H7 (cell line): ENCODE measurements around the gene NCAN. TPM values are rescaled to one million over a fixed set of nuclear protein-coding genes. Genes with fewer than 3 reads are reported as not detected.

Experiments used
- DNase-seq: peaks from one replicate; pipeline ENCODE4 v3.0.0; 2012
- H3K27me3 ChIP-seq: 2 replicates; pipeline ENCODE4 v1.6.0; 2011; ENCODE audit warnings: mild to moderate bottlenecking, low read length; ENCODE audit not compliant: control insufficient read depth, insufficient read depth
- H3K36me3 ChIP-seq: replicated peaks from 2 replicates; pipeline ENCODE4 v1.5.1; 2011; ENCODE audit warnings: low read length; ENCODE audit not compliant: control insufficient read depth, insufficient read depth
- H3K4me3 ChIP-seq: 2 replicates; pipeline ENCODE4 v1.5.1; 2011; ENCODE audit warnings: low read depth, mild to moderate bottlenecking, control low read depth, low read length, moderate library complexity; ENCODE audit not compliant: insufficient read depth
- total RNA-seq: library from RNA; depleted of rRNA; stranded (reverse); fragments of >200 nt; shearing (Covaris generic); gene quantifications from 2 replicates; pipeline ENCODE4 v1.2.3, GENCODE V29; 2014

The NCAN gene
- total RNA-seq, 1 experiment from 2014 or later, result 1.7 TPM

DNA sequence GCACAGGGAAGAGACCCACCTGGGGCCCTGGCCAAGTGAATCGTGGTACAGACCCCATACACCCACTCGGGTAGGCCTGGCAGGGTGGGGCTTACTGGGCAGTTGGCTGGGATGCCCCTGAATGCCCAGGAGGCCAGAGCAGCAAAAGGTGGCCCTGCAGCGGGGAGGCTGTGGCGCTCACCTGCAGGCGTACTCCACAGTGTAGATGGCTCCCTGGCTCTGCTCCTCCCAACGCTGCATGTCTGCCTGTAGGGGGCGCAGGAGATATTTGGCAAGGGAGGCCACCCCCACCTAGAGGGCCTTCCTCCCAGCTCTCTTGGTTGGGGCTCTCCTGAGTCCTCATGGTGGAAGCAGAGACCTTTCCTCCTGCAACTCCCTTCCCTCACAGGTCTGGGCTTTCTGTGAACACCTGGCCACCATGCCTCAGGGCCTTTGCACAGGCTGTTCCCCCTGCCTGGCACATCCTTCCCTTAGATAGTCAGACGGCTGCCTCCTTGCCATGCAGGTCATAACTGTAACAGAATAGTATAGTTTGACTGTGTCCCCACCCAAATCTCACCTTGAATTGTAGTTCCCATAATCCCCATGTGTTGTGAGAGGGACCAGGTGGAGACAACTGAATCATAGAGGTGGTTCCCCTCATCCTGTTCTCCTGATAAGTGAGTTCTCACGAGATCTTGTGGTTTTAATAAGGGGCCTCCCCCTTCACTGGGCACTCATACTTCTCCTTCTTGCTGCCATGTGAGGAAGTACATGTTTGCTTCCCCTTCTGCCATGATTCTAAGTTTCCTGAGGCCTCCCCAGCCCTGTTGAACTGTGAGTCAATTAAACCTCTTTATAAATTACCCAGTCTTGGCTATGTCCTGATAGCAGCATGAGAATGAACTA lies 25.7 kb upstream of the NCAN start:
- DNase-seq, result peak; percentile 95
- H3K4me3 ChIP-seq, result no peak overlapping the region
- no peaks in the 10 kb centered on the region for H3K27me3 ChIP-seq
- peaks cover 2% of the 10 kb centered on the region for H3K36me3 ChIP-seq

DNA sequence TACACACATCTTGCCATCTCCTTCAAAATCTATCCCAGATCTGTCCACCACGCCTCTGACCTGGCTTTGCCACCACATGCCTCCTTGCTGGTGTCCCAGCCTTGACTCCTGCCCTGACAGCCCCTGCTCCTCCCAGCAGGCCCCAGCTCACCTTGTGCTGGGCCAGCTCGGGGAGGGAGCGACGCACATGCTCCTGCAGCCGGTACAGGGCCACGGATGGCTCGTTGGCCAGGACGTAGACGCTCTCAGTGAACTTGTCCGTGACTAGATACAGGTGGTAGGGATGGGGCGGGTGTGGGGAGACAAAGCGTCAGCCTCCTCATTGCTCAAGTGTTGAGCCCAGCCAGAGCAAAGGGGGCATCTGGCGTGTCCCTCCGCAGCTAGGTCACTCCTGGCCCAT lies 25.0 kb upstream of the NCAN start:
- no peak for DNase-seq
- Histone ChIP-seq H3K36me3 (peaks cover 2% of the 10 kb centered on the region), H3K27me3 (no peaks in the 10 kb centered on the region), H3K4me3 (no peak overlapping the region)

DNA sequence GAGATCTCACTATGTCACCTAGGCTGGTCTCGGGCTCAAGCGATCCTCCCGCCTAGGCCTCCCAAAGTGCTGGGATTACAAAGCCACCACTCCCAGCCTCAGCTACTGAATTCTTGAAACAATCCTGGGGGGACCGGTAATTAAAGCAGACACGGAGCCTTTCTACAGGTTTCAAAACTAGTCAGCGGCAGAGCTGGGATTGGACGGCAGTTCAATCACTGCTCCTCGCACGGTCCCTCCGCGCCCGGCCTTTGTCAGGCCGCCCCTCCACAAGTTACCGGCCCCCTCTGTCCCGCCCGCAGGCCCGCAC lies 20.0 kb upstream of the NCAN start:
- DNase-seq, result no peak
- Histone ChIP-seq H3K36me3 (no peaks in the 10 kb centered on the region; the same call in 1 of the 2 replicates), H3K4me3 (peak overlapping the region; percentile 77), H3K27me3 (no peaks in the 10 kb centered on the region)

DNA sequence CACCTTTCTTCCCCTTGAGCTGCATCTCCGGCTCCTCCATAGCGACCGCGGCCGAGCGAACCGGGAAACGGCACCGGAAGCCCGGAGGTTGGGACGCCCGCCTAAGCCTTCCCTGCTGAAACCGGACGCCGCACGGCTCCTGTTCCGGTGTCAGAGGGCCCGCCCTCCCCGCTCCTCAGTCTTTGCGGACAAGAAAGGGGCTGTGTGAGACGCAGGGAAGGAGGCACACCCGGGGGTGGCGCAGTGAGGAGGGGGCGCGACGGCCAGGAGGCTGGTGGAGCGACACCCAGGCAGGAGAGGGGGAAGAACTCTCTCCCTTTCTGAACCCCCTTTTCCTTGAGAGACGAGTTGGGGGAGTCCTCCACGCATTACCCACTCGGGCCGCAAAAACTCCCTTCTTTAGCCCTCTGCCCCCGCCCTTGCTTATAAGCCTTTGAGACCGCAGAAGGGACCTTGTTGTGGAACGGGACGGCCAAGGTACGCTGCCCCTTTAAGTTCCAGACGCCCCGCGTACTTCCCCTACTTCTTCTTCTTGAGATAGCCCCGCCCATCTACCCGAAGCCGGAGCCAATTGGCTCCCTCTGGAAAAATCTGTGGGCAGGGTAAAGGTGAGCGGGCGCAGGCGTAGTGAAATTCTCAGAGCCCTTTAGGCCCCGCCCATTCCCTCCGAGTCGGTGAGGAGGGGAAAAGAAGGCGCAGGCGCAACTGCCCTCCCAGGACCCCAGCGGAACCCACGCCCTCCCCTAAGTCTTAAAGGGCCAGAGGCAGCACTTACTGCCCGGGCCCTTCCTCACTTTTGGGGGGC lies 19.5 kb upstream of the NCAN start, which contains the start of the genes BORCS8 and RFXANK:
Gene BORCS8, minus strand, starts transcription at position 75 of the 805 bp plus-strand sequence. Its CDS starts 35 bp downstream, at position 40.
Gene RFXANK, plus strand, starts transcription at position 181 of the 805 bp plus-strand sequence. CDS start 1,689 bp downstream, outside the sequence.
- Histone ChIP-seq H3K36me3 (peaks cover 3% of the 10 kb centered on the region), H3K27me3 (no peaks in the 10 kb centered on the region), H3K4me3 (peak within 1 kb of the TSS; percentile 83)
- peak; percentile 99 for DNase-seq

DNA sequence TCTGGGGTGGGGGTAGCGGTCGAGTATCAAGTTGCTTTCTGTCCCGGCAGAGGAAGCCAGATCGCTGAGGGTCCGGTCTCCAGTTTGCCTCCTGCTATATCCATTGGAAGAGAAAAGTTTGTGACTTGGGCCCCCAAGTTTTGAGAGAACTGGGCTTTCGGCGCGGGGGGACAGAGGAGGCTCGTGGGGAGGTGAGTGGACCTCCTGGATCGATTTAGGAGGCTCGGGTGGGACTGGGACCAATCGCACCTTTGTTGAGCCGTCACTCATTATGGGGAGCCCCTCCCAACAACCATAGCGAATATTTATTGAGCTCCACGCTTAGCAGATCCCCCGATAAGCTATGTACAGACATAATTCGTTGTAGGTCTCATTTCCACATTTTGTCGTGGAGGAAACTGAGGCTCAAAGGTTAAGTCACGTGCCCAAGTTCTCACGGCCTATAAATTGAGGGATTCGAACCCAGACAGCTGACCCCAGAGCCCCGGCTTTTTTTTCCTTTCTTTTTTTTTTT lies 18.8 kb upstream of the NCAN start:
- DNase-seq, result no peak
- H3K27me3 ChIP-seq, result no peaks in the 10 kb centered on the region
- H3K4me3 ChIP-seq, result peak overlapping the region; percentile 83
- H3K36me3 ChIP-seq, result peaks cover 3% of the 10 kb centered on the region

DNA sequence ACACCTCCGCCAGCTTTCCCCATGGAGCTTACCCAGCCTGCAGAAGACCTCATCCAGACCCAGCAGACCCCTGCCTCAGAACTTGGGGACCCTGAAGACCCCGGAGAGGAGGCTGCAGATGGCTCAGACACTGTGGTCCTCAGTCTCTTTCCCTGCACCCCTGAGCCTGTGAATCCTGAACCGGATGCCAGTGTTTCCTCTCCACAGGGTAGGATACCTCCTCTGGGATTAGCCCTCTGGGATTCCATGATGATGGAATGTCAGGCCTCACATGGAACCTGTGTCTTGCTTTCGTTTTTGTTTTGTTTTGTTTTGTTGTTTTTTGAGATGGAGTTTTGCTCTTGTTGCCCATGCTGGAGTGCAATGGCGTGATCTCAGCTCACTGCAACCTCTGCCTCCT lies 17.8 kb upstream of the NCAN start:
- H3K4me3 ChIP-seq, result no peak overlapping the region

DNA sequence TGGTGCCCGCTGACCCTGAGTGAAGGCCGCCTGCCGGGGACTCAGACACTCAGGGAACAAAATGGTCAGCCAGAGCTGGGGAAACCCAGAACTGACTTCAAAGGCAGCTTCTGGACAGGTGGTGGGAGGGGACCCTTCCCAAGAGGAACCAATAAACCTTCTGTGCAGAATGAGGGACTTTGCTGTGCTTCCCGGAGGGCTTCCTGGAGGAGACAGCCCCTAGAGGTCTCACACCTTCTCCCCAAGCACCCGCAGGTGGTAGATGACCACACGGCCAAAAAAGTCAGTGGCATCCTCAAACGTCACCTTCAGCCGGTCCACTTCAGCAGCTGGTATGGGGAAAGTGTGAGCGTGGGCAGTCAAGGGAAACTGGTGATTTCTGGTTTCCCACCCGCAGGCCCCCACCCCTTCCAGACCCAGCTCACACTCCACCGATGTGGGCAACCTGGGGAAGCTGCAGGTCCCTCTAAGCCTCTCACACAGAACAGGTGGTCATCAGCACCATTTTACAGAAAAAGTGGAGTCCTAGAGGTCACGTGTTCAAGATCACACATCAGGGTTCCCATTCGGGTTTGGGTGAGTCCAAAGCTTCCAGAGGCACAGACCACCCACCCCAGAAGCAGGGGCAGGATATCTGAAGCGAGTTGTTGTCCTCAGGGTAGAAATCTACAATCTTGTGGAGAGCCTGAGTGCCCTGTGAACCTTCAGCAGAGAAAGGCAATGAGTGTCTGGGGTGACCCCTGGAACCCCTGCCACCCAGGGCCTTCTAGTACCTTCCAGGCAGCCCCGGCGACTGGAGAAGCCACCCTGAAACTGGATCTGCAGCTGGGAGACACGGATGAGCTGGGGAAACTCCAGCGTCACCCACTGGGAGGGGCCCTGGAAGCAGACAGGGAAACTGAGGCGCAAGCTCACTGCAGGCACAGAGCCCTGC lies 9.8 kb upstream of the NCAN start:
- peak; percentile 35 for DNase-seq
- Histone ChIP-seq H3K4me3 (peak overlapping the region; percentile 81), H3K36me3 (peaks cover 9% of the 10 kb centered on the region), H3K27me3 (peaks cover 24% of the 10 kb centered on the region)

More for the DNA sequence above, 17.8 kb upstream of the NCAN start:
- peaks cover 8% of the 10 kb centered on the region for H3K36me3 ChIP-seq
- DNase-seq, result no peak
- H3K27me3 ChIP-seq, result no peaks in the 10 kb centered on the region

DNA sequence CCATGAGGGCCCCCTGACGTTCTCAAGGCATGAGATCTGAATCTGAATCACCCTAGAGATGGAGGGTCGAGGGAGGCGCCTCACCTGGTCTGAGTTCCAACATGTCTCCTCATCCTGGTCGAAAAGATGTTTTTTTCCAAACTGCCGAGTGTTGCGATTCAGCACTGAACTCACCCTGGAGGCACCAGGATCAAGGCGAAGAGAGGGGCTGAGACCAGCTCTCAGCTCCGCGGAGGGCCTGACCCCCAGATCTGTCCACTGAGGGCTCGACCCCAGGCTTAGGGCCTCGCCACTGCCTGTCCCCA lies 9.1 kb upstream of the NCAN start:
- Histone ChIP-seq H3K36me3 (peaks cover 7% of the 10 kb centered on the region), H3K4me3 (peak overlapping the region; percentile 81), H3K27me3 (peaks cover 28% of the 10 kb centered on the region)
- DNase-seq, result peak; percentile 70

DNA sequence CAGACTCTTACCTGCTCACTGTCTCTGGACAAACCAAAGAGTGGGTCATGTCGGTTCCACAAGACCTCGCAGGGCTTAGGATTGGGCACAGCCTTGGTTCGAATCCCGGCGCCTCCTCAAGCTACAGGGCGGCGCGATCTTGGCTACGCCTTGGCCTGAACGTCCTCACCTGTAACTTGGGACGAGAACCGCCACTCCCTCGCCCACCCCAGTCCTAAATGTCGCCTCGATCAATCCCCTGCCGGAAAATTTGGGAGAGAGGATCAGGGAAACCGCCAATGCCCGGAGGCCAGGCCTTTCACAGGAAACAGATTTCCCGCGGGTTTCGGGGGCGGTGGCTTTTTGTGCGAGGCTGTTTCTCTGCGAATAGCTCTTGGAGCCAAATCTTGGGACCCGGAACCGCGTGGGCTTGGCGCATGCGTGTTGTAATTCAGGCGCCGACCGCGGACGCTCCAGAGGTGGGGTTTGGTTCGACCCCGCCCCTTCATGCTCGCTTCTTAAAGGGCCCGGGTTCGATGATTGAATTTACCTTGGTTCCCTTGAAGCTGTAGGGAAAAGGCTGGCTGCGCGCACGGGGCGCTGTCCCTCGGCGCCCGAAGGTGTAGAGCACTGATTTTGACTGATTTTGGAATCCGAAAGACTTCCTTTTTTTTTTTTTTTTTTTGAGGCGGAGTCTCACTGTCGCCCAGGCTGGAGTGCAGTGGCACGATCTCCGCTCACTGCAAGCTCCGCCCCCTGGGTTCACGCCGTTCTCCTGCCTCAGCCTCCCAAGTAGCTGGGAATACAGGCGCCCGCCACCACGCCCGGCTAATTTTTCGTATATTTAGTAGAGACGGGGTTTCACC lies 8.5 kb upstream of the NCAN start, which contains the start of gene NR2C2AP:
Gene NR2C2AP, minus strand, starts transcription at position 403 of the 845 bp plus-strand sequence. Its CDS starts 354 bp downstream, at position 49.
- H3K4me3 ChIP-seq, result peak within 1 kb of the TSS; percentile 81
- DNase-seq, result peak; percentile 98
- peaks cover 6% of the 10 kb centered on the region for H3K36me3 ChIP-seq
- peaks cover 29% of the 10 kb centered on the region for H3K27me3 ChIP-seq

DNA sequence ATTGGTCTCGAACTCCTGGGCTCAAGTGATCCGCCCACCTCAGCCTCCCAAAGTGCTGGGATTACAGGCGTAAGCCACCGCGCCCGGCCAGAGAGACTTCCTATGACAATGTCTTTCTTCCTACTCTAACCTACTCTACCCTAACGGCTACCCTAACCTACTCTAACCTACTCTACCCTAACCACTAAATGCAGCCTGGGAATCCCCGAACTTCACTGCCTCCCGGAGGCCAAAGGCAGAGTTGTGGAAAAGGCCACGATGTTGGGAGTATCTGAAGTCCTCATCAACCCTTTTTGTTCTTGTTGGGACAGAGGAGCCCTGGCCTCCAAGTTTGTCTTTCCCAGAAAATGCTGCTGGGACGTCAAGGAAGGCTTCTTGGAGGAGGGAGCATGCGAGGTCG lies 7.6 kb upstream of the NCAN start:
- peak; percentile 77 for DNase-seq
- Histone ChIP-seq H3K27me3 (peaks cover 32% of the 10 kb centered on the region), H3K4me3 (no peak overlapping the region), H3K36me3 (peaks cover 2% of the 10 kb centered on the region)

DNA sequence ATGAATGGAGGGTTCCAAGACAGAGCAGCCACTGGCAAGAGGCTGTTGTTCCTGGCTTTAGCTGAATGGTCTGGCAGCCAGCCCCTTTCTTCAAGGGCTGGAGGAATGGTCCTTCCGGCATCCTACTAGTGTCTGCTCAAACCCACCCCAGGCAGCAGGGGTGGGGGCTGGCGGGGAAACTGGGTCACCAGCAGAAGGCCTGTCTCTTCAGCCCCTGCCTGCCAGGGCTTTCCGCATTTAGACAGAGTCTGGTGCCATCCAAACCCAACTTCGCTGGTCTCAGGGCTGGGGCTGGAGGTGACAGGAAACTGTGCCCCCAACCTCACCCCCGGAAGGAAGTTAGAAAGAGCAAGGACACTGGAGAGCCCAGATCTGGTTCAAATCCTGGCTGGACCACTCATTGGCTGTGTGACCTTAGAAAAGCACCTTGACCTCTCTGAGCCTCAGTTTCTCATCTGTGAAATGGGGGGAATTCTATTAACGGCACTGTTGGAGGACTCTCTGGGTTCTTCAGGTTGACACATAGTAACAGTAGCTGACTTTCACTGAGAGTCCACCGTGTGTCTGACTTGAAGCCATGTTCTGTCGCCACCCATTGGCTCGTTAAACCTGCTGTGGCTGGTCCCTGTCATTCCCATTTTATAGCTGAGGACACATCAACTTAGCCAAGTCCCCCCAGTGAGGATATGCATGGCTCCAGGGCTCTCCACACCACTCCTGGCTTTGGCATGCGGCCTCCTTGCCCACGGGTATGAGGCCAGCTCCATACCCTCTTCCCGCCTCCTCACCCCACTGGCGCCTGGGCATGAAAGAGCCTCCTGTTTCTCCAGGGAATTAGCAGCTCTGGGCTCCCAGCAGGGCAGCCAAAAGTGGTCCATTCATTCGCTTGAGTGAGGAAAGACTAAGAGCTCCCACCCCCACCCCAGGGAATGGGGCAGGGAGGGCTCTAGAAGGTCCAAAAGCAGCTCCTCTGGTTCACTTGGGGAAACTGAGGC lies 6.0 kb upstream of the NCAN start:
- Histone ChIP-seq H3K36me3 (peaks cover 2% of the 10 kb centered on the region), H3K27me3 (peaks cover 39% of the 10 kb centered on the region), H3K4me3 (no peak overlapping the region)
- DNase-seq, result no peak

DNA sequence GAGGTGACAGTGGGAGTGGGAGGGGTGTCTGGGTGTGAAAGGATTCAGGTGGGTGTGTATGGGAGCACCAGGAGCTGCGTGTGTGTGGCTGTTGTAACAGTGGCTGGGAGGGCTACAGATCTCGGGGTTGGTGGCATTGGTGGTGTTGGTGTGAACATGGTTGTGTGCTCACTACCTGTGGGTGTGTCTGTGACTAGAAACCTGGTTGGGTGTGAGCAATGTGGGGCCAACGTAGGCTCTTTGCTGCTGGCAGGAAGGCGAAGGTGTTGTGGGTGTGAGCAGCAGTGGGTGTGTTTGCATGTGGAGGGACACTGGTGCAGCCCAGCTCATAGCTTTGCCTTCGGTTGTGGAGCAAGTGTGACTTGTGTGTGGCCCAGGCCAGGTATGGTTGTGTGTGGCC lies 4.8 kb upstream of the NCAN start:
- no peak for DNase-seq
- H3K27me3 ChIP-seq, result peaks cover 50% of the 10 kb centered on the region
- no peaks in the 10 kb centered on the region for H3K36me3 ChIP-seq
- no peak overlapping the region for H3K4me3 ChIP-seq
